IMR-90 (cell line): ENCODE results near the gene CA12. TPM values are rescaled to one million over a fixed set of nuclear protein-coding genes. Genes with fewer than 3 reads are reported as not detected.

ENCODE experiments used
- ATAC-seq: fragments of 200-7000 bp; cut with Tn5 transposase; 2 replicates; pipeline ENCODE4 v1.9.1; 2020; ENCODE audit warnings: low read depth, mild to moderate bottlenecking, moderate library complexity
- BruUV-seq: library from RNA; stranded (reverse); fragments of 400-500 nt; replicated peaks from 2 replicates; lab custom pipeline; 2021; lab: Mats Ljungman, UMichigan
- CTCF ChIA-PET: fragments of 300-600 bp; formaldehyde crosslinking; extraction: SDS; loops from one replicate; lab custom pipeline; 2021; ENCODE audit warnings: antibody characterized with exemption; lab: Yijun Ruan, JAX
- POLR2A ChIA-PET: fragments of 300-600 bp; sonication (Branson Sonifier 250); formaldehyde crosslinking; loops from one replicate; lab custom pipeline; 2022; ENCODE audit warnings: antibody characterized with exemption; ENCODE audit not compliant: unreplicated experiment; lab: Charles Lee
- DNase-seq: peaks from one replicate; pipeline ENCODE4 v3.0.0; 2013
- H2AFZ ChIP-seq: replicated peaks from 2 replicates; pipeline ENCODE3; 2013; ENCODE audit warnings: low read length, mild to moderate bottlenecking; ENCODE audit not compliant: poor library complexity
- H2AK5ac ChIP-seq: 2 replicates; pipeline ENCODE4 v1.6.1; 2013; ENCODE audit warnings: low read depth, low read length, inconsistent platforms
- H2AK9ac ChIP-seq: replicated peaks from 2 replicates; pipeline ENCODE3; 2013; ENCODE audit warnings: mild to moderate bottlenecking, low read depth, low read length, moderate library complexity; ENCODE audit not compliant: poor library complexity
- H2BK120ac ChIP-seq: 2 replicates; pipeline ENCODE4 v1.6.1; 2013; ENCODE audit warnings: low read depth, low read length, inconsistent platforms
- H2BK15ac ChIP-seq: 3 replicates; pipeline ENCODE4 v1.6.1; 2013; ENCODE audit warnings: low read depth, low read length, inconsistent platforms
- H2BK20ac ChIP-seq: 2 replicates; pipeline ENCODE4 v1.6.1; 2013; ENCODE audit warnings: low read depth, mild to moderate bottlenecking, inconsistent platforms, low read length, moderate library complexity
- H2BK5ac ChIP-seq: 2 replicates; pipeline ENCODE4 v1.6.1; 2013; ENCODE audit warnings: mild to moderate bottlenecking, low read depth, low read length, inconsistent platforms; ENCODE audit not compliant: poor library complexity, severe bottlenecking
- H3K14ac ChIP-seq: replicated peaks from 2 replicates; pipeline ENCODE4 v1.6.1; 2013; ENCODE audit warnings: low read depth, low read length, inconsistent platforms
- H3K18ac ChIP-seq: 2 replicates; pipeline ENCODE4 v1.6.1; 2013; ENCODE audit warnings: low read depth, low read length, control low read depth
- H3K23ac ChIP-seq: 2 replicates; pipeline ENCODE4 v1.6.1; 2013; ENCODE audit warnings: low read depth, low read length, inconsistent platforms
- H3K27ac ChIP-seq: 2 replicates; pipeline ENCODE4 v1.5.1; 2013; ENCODE audit warnings: mild to moderate bottlenecking, control low read depth, low read length; ENCODE audit not compliant: insufficient read depth
- H3K27me3 ChIP-seq: 2 replicates; pipeline ENCODE4 v1.6.1; 2013; ENCODE audit warnings: low read length; ENCODE audit not compliant: control insufficient read depth, insufficient read depth
- H3K36me3 ChIP-seq: 2 replicates; pipeline ENCODE4 v1.6.1; 2013; ENCODE audit warnings: low read length, mixed read lengths; ENCODE audit not compliant: control insufficient read depth, insufficient read depth
- H3K4ac ChIP-seq: 2 replicates; pipeline ENCODE4 v1.6.1; 2013; ENCODE audit warnings: low read depth, low read length, inconsistent platforms
- H3K4me1 ChIP-seq: 2 replicates; pipeline ENCODE4 v1.6.1; 2013; ENCODE audit warnings: low read length, mixed read lengths; ENCODE audit not compliant: control insufficient read depth, insufficient read depth
- H3K4me2 ChIP-seq: 2 replicates; pipeline ENCODE4 v1.6.1; 2013; ENCODE audit warnings: low read depth, mild to moderate bottlenecking, control low read depth, low read length, moderate library complexity
- H3K4me3 ChIP-seq: 2 replicates; pipeline ENCODE4 v1.5.1; 2013; ENCODE audit warnings: low read depth, mild to moderate bottlenecking, control low read depth, low read length, moderate library complexity; ENCODE audit not compliant: insufficient read depth
- H3K56ac ChIP-seq: 2 replicates; pipeline ENCODE4 v1.6.1; 2013; ENCODE audit warnings: low read length, inconsistent platforms; ENCODE audit not compliant: insufficient read depth; ENCODE audit errors: extremely low read depth
- H3K79me1 ChIP-seq, 2 experiments: 2 replicates each; pipeline ENCODE4 v1.6.1; 2013; ENCODE audit warnings: low read length in 2 of 2, inconsistent platforms in 1 of 2, low read depth in 1 of 2
- H3K9ac ChIP-seq: 2 replicates; pipeline ENCODE4 v1.6.1; 2013; ENCODE audit warnings: low read depth, low read length, control low read depth
- H3K9me1 ChIP-seq: 2 replicates; pipeline ENCODE4 v1.6.1; 2013; ENCODE audit warnings: low read length, inconsistent platforms; ENCODE audit not compliant: insufficient read depth
- H3K9me3 ChIP-seq: 2 replicates; pipeline ENCODE4 v1.6.1; 2013; ENCODE audit warnings: low read length; ENCODE audit not compliant: control insufficient read depth, insufficient read depth
- H4K20me1 ChIP-seq: 2 replicates; pipeline ENCODE4 v1.6.1; 2013; ENCODE audit warnings: low read length, inconsistent platforms; ENCODE audit not compliant: insufficient read depth
- H4K5ac ChIP-seq: 2 replicates; pipeline ENCODE4 v1.6.1; 2013; ENCODE audit warnings: mild to moderate bottlenecking, low read depth, low read length, control low read depth
- H4K8ac ChIP-seq, 2 experiments: 2 replicates each; pipeline ENCODE4 v1.6.1; 2013; ENCODE audit warnings: low read depth in 2 of 2, low read length in 2 of 2, control low read depth in 1 of 2, inconsistent platforms in 1 of 2
- H4K91ac ChIP-seq: 2 replicates; pipeline ENCODE4 v1.6.1; 2013; ENCODE audit warnings: low read depth, low read length, inconsistent platforms; ENCODE audit not compliant: insufficient read depth
- CEBPB ChIP-seq: IDR thresholded peaks from 2 replicates; pipeline ENCODE4 v1.6.1; 2012; ENCODE audit warnings: low read depth, low read length, improper control_type of control experiment
- CHD1 ChIP-seq: IDR thresholded peaks from 2 replicates; pipeline ENCODE4 v1.6.1; 2012; ENCODE audit warnings: low read depth, low read length, improper control_type of control experiment
- FOS ChIP-seq: fragments of 150-350 bp; IDR thresholded peaks from 2 replicates; pipeline ENCODE4 v1.6.1; 2016; ENCODE audit warnings: low read depth, low read length
- MAFK ChIP-seq: IDR thresholded peaks from 2 replicates; pipeline ENCODE4 v1.6.1; 2012; ENCODE audit warnings: low read depth, low read length, improper control_type of control experiment
- MXI1 ChIP-seq: IDR thresholded peaks from 2 replicates; pipeline ENCODE4 v1.6.1; 2012; ENCODE audit warnings: low read depth, mild to moderate bottlenecking, low read length, moderate library complexity, borderline replicate concordance
- NFE2L2 ChIP-seq: fragments of 150-350 bp; IDR thresholded peaks from 2 replicates; pipeline ENCODE4 v1.6.1; 2016; ENCODE audit warnings: low read depth, mild to moderate bottlenecking, low read length
- POLR2A ChIP-seq: IDR thresholded peaks from 2 replicates; pipeline ENCODE4 v1.6.1; 2012; ENCODE audit warnings: mild to moderate bottlenecking, low read depth, low read length
- RAD21 ChIP-seq: IDR thresholded peaks from 2 replicates; pipeline ENCODE4 v1.6.1; 2012; ENCODE audit warnings: low read length, improper control_type of control experiment
- RCOR1 ChIP-seq: IDR thresholded peaks from 2 replicates; pipeline ENCODE4 v1.6.1; 2012; ENCODE audit warnings: mild to moderate bottlenecking, low read length, improper control_type of control experiment; ENCODE audit not compliant: insufficient replicate concordance
- RFX5 ChIP-seq: IDR thresholded peaks from 2 replicates; pipeline ENCODE4 v1.8.0; 2012; ENCODE audit warnings: low read depth, mild to moderate bottlenecking, low read length, moderate library complexity
- SMC3 ChIP-seq: fragments of 150-350 bp; IDR thresholded peaks from 2 replicates; pipeline ENCODE4 v1.6.1; 2016; ENCODE audit warnings: low read depth, mild to moderate bottlenecking, antibody characterized with exemption, low read length, moderate library complexity
- WGBS, 2 experiments: methylation state at CpG; one replicate each; pipeline versions ENCODE4 v1.1.5 to v1.1.7; 2013; ENCODE audit warnings: missing lambda C conversion rate in 2 of 2; ENCODE audit not compliant: insufficient read length in 1 of 2; ENCODE audit errors: extremely low coverage in 2 of 2; 5-methylcytosine and 5-hydroxymethylcytosine counted together
- dilution Hi-C: fragments of 300-500 bp; cut with HindIII; formaldehyde crosslinking; loops from one replicate; pipeline ENCODE4 v1.14.3; 2018; ENCODE audit warnings: low sequenced_read_pairs; ENCODE audit not compliant: unreplicated experiment
- in situ Hi-C: fragments of 300-500 bp; cut with MboI; formaldehyde crosslinking; loops from 3 replicates; pipeline ENCODE4 v1.14.3; 2019; ENCODE audit warnings: low sequenced_read_pairs, inconsistent platforms, mixed read lengths
- intact Hi-C: fragments of 100-400 bp; cut with micrococcal nuclease; formaldehyde crosslinking; loops from 2 replicates; pipeline ENCODE4 v1.10.0; 2022
- polyA plus RNA-seq, 3 experiments: library from polyadenylated mRNA; depleted of rRNA; stranded (reverse); fragments of >200 nt; gene quantifications; 2 replicates each; pipeline ENCODE4 v1.2.3, GENCODE V29; 2012; ENCODE audit warnings: low replicate concordance in 1 of 3
- total RNA-seq: library from RNA; depleted of rRNA; stranded (reverse); fragments of >200 nt; gene quantifications from 2 replicates; pipeline ENCODE4 v1.2.3, GENCODE V29; 2012
- TF ChIP-seq, protein P1 (sequence below): fragments of 150-350 bp; IDR thresholded peaks from 2 replicates; pipeline ENCODE4 v1.6.1; 2016; ENCODE audit warnings: low read depth, mild to moderate bottlenecking, low read length, moderate library complexity, borderline replicate concordance
- TF ChIP-seq, protein P2 (sequence below): fragments of 150-350 bp; IDR thresholded peaks from 2 replicates; pipeline ENCODE4 v1.6.1; 2017; ENCODE audit warnings: mild to moderate bottlenecking, antibody characterized with exemption, low read length, low read depth
- TF ChIP-seq, protein P3 (sequence below): conservative IDR thresholded peaks from 2 replicates; pipeline ENCODE4 v1.5.1; 2012; ENCODE audit warnings: mild to moderate bottlenecking, low read depth, low read length, improper control_type of control experiment

CA12 gene
- total and polyA plus RNA-seq, 2 of the 4 experiments (the other 2 are of a cell fraction) = 33.7 to 52.6 TPM

DNA sequence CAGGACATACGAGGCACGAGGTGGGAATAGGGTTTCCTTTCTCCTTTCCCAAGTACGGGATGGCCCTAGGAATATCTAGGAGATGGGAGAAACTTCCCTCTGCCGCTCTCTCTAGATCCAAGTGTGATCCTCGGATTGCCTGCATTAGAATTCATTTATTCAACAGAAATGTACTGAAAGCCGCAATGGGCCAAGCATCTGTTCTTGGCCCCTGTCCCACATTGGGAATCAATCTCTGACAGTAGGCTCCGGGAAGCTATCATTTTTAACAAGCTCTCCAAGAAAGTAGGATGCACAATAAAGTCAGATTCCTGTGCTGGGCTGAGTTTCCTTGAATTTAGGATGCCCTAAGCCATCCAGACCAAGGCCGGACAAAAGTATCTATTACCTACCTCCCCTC lies 37.2 kb upstream of the CA12 start:
- H3K14ac ChIP-seq = no peak overlapping the region
- BruUV-seq = no TSS peak
- WGBS, 2 experiments = 17% methylated on average over 1 of the region's 8 CpGs; no CpG with 5 or more reads in 1 of the 2 experiments
- no peaks in the 10 kb centered on the region; the same call in 1 of the 2 replicates for H3K9me3 ChIP-seq
- ChIA-PET POLR2A (no interaction called here), CTCF (no interaction called here)
- DNase-seq (no peak), ATAC-seq (no peak)
- peaks cover 2% of the 10 kb centered on the region; the same call in 1 of the 2 replicates for H3K4me1 ChIP-seq
- H2AK5ac ChIP-seq = no peak overlapping the region
- H4K5ac ChIP-seq = no peak overlapping the region
- TF ChIP-seq RCOR1 (no peak), CHD1 (no peak), CEBPB (no peak), RFX5 (no peak), POLR2A (no peak), FOS (no peak), MAFK (no peak), MXI1 (no peak), SMC3 (no peak), RAD21 (no peak), NFE2L2 (no peak)
- TF ChIP-seq, protein P1, sequence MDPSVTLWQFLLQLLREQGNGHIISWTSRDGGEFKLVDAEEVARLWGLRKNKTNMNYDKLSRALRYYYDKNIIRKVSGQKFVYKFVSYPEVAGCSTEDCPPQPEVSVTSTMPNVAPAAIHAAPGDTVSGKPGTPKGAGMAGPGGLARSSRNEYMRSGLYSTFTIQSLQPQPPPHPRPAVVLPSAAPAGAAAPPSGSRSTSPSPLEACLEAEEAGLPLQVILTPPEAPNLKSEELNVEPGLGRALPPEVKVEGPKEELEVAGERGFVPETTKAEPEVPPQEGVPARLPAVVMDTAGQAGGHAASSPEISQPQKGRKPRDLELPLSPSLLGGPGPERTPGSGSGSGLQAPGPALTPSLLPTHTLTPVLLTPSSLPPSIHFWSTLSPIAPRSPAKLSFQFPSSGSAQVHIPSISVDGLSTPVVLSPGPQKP = no peak
- TF ChIP-seq, protein P2, sequence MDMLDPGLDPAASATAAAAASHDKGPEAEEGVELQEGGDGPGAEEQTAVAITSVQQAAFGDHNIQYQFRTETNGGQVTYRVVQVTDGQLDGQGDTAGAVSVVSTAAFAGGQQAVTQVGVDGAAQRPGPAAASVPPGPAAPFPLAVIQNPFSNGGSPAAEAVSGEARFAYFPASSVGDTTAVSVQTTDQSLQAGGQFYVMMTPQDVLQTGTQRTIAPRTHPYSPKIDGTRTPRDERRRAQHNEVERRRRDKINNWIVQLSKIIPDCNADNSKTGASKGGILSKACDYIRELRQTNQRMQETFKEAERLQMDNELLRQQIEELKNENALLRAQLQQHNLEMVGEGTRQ = no peak
- TF ChIP-seq, protein P3, sequence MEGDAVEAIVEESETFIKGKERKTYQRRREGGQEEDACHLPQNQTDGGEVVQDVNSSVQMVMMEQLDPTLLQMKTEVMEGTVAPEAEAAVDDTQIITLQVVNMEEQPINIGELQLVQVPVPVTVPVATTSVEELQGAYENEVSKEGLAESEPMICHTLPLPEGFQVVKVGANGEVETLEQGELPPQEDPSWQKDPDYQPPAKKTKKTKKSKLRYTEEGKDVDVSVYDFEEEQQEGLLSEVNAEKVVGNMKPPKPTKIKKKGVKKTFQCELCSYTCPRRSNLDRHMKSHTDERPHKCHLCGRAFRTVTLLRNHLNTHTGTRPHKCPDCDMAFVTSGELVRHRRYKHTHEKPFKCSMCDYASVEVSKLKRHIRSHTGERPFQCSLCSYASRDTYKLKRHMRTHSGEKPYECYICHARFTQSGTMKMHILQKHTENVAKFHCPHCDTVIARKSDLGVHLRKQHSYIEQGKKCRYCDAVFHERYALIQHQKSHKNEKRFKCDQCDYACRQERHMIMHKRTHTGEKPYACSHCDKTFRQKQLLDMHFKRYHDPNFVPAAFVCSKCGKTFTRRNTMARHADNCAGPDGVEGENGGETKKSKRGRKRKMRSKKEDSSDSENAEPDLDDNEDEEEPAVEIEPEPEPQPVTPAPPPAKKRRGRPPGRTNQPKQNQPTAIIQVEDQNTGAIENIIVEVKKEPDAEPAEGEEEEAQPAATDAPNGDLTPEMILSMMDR = no peak
- H2AFZ ChIP-seq = no peak overlapping the region
- dilution Hi-C loops = no loop called here
- no peak overlapping the region for H2AK9ac ChIP-seq
- H2BK5ac ChIP-seq = no peak overlapping the region
- H3K36me3 ChIP-seq = no peaks in the 10 kb centered on the region
- no peak overlapping the region for H3K4ac ChIP-seq
- no peak overlapping the region for H2BK20ac ChIP-seq
- no peak overlapping the region for H2BK120ac ChIP-seq
- no peaks in the 10 kb centered on the region for H3K79me1 ChIP-seq
- H3K27me3 ChIP-seq = no peaks in the 10 kb centered on the region
- no peak overlapping the region for H3K4me3 ChIP-seq
- H3K9me1 ChIP-seq = no peaks in the 10 kb centered on the region
- H2BK15ac ChIP-seq = no peak overlapping the region
- no peak overlapping the region for H3K4me2 ChIP-seq
- H4K91ac ChIP-seq = no peak overlapping the region
- H3K23ac ChIP-seq = no peak overlapping the region
- intact Hi-C loops = no loop called here
- no peak overlapping the region for H3K27ac ChIP-seq
- no peak overlapping the region for H3K56ac ChIP-seq
- in situ Hi-C loops = loop anchor here (25.0 kb wide), 1 partner anchor 257 kb away; the partner anchor contains the start of gene RPS27L
- no peak overlapping the region for H4K8ac ChIP-seq
- no peak overlapping the region for H3K9ac ChIP-seq
- no peak overlapping the region for H3K18ac ChIP-seq
- H4K20me1 ChIP-seq = no peaks in the 10 kb centered on the region
